ENCODE results near the gene RPL19.

GRCh38 chr17:39208136-39208535 lies 8.1 kb downstream of the RPL19 start:
- no peak for TF ChIP-seq POLR2A (IDR thresholded peaks at IDR 0.05; ENCODE audit: low read depth, low read length)
- no peak for TF ChIP-seq SPI1 (IDR thresholded peaks at IDR 0.05; ENCODE audit: low read depth, low read length)
- TF ChIP-seq POLR2AphosphoS5 (IDR thresholded peaks at IDR 0.05; ENCODE audit: low read depth, low read length): no peak
- no peak for TF ChIP-seq TAF1 (IDR thresholded peaks at IDR 0.05; ENCODE audit: low read depth, low read length)
- TF ChIP-seq POU2F2 (IDR thresholded peaks at IDR 0.05; ENCODE audit: low read depth, low read length): no peak
- TF ChIP-seq PAX5 (IDR thresholded peaks at IDR 0.05; ENCODE audit: insufficient read depth, low read length, severe bottlenecking): no peak

Measured in GM12891 (cell line).